Endodermal cell (in vitro differentiated cells): ENCODE data around the gene DHRS1. TPM values are rescaled to one million over a fixed set of nuclear protein-coding genes. Genes with fewer than 3 reads are reported as not detected.

Experiments
- DNase-seq: peaks from one replicate; pipeline ENCODE4 v3.0.0-alpha.2; 2017
- H3K27ac ChIP-seq: 2 replicates; pipeline ENCODE4 v1.5.1; 2013; ENCODE audit warnings: mild to moderate bottlenecking, low read depth, low read length, moderate library complexity
- H3K27me3 ChIP-seq: 2 replicates; pipeline ENCODE4 v1.6.1; 2013; ENCODE audit warnings: mild to moderate bottlenecking, low read length, moderate library complexity; ENCODE audit not compliant: insufficient read depth, control insufficient read depth, poor library complexity, severe bottlenecking
- H3K36me3 ChIP-seq: 2 replicates; pipeline ENCODE4 v1.7.0; 2013; ENCODE audit warnings: mild to moderate bottlenecking, low read length, moderate library complexity; ENCODE audit not compliant: control insufficient read depth, insufficient read depth
- H3K4me1 ChIP-seq: one replicate; pipeline ENCODE4 v1.7.0; 2013; ENCODE audit warnings: low read length; ENCODE audit not compliant: control insufficient read depth, insufficient read depth
- H3K4me3 ChIP-seq: 2 replicates; pipeline ENCODE4 v1.5.1; 2013; ENCODE audit warnings: mild to moderate bottlenecking, low read length, moderate library complexity
- H3K9ac ChIP-seq: 2 replicates; pipeline ENCODE4 v1.6.1; 2013; ENCODE audit warnings: mild to moderate bottlenecking, low read length, moderate library complexity; ENCODE audit not compliant: poor library complexity, severe bottlenecking; ENCODE audit errors: extremely low read depth
- H3K9me3 ChIP-seq: 2 replicates; pipeline ENCODE4 v1.6.1; 2013; ENCODE audit warnings: mild to moderate bottlenecking, low read length, moderate library complexity; ENCODE audit not compliant: control insufficient read depth
- H3K27ac Mint-ChIP-seq: 2 replicates; pipeline ENCODE4 v1.8.0; 2020; ENCODE audit warnings: mixed read lengths
- H3K27me3 Mint-ChIP-seq: 2 replicates; pipeline ENCODE4 v1.8.0; 2021; ENCODE audit warnings: mild to moderate bottlenecking, mixed read lengths; ENCODE audit not compliant: insufficient read depth
- H3K36me3 Mint-ChIP-seq: 2 replicates; pipeline ENCODE4 v1.8.0; 2020; ENCODE audit warnings: low read depth, mixed read lengths
- H3K4me1 Mint-ChIP-seq: 2 replicates; pipeline ENCODE4 v1.8.0; 2020; ENCODE audit warnings: mixed read lengths
- H3K4me3 Mint-ChIP-seq: 2 replicates; pipeline ENCODE4 v1.8.0; 2020; ENCODE audit warnings: mild to moderate bottlenecking, moderate library complexity, mixed read lengths
- H3K9me3 Mint-ChIP-seq: 2 replicates; pipeline ENCODE4 v1.8.0; 2020; ENCODE audit warnings: mild to moderate bottlenecking, mixed read lengths
- CTCF ChIP-seq: fragments of 200-600 bp; sonication (generic); conservative IDR thresholded peaks from 2 replicates; pipeline ENCODE4 v1.5.0; 2021; ENCODE audit warnings: antibody characterized with exemption, mild to moderate bottlenecking
- WGBS, 2 experiments: methylation state at CpG; one replicate each; pipeline versions ENCODE4 v1.1.5 to v1.1.7; 2013; ENCODE audit warnings: missing lambda C conversion rate in 2 of 2, mixed read lengths in 1 of 2; ENCODE audit not compliant: insufficient coverage in 1 of 2, insufficient read length in 1 of 2; 5-methylcytosine and 5-hydroxymethylcytosine counted together
- total RNA-seq, 2 donors: library from RNA; stranded (reverse); fragmentation: NEBNext Ultra II Directional in 1 of 2; extraction: Animal tissue kit (Norgen Biotek cat#: 25700) in 1 of 2; gene quantifications; 2 replicates in 1 of 2; 3 replicates in 1 of 2; pipeline ENCODE4 v1.2.1, GENCODE V29; 2021

DHRS1 gene
- total RNA-seq, 2 donors from 2014 or later: 21.2 to 22.5 TPM

- H3K36me3 ChIP-seq: no peaks in the 10 kb centered on the region
- no peaks in the 10 kb centered on the region for H3K36me3 Mint-ChIP-seq
- H3K4me3 Mint-ChIP-seq: no peak overlapping the region
- TF ChIP-seq CTCF: peak; percentile 65
- peaks cover 60% of the 10 kb centered on the region for H3K27me3 Mint-ChIP-seq
- H3K4me1 Mint-ChIP-seq: peaks cover 2% of the 10 kb centered on the region
- H3K9ac ChIP-seq: no peak overlapping the region
- WGBS, 2 experiments: 94 to 95% methylated on average over 64 to 70 of the region's 70 CpGs
- no peak overlapping the region for H3K4me3 ChIP-seq
- H3K27me3 ChIP-seq: peaks cover 7% of the 10 kb centered on the region
- no peak overlapping the region for H3K27ac Mint-ChIP-seq
- no peak overlapping the region for H3K27ac ChIP-seq
- H3K9me3 ChIP-seq: no peaks in the 10 kb centered on the region
- H3K9me3 Mint-ChIP-seq: no peaks in the 10 kb centered on the region
- no peaks in the 10 kb centered on the region for H3K4me1 ChIP-seq
- DNase-seq: peak; percentile 86
These were observed 16.4 kb upstream of the DHRS1 start for GRCh38 chr14:24315807-24316596.

- Histone ChIP-seq H3K27ac (no peak overlapping the region), H3K27me3 (peaks cover 7% of the 10 kb centered on the region), H3K9ac (no peak overlapping the region), H3K4me3 (no peak overlapping the region), H3K4me1 (no peaks in the 10 kb centered on the region), H3K9me3 (no peaks in the 10 kb centered on the region), H3K36me3 (no peaks in the 10 kb centered on the region)
- DNase-seq: no peak
- no peak overlapping the region for H3K27ac Mint-ChIP-seq
- no peaks in the 10 kb centered on the region for H3K9me3 Mint-ChIP-seq
- no peak for TF ChIP-seq CTCF
- peaks cover 2% of the 10 kb centered on the region for H3K4me1 Mint-ChIP-seq
- H3K4me3 Mint-ChIP-seq: no peak overlapping the region
- peaks cover 58% of the 10 kb centered on the region for H3K27me3 Mint-ChIP-seq
- H3K36me3 Mint-ChIP-seq: peaks cover 1% of the 10 kb centered on the region
- 91 to 98% methylated on average over 6 to 10 of the region's 10 CpGs for WGBS, 2 experiments
These were observed 15.7 kb upstream of the DHRS1 start for GRCh38 chr14:24315243-24315806.

GRCh38 chr14:24314377-24315193, 15.0 kb upstream of the DHRS1 start:
- Histone ChIP-seq H3K4me1 (no peaks in the 10 kb centered on the region), H3K27ac (no peak overlapping the region), H3K9ac (no peak overlapping the region), H3K9me3 (no peaks in the 10 kb centered on the region), H3K36me3 (no peaks in the 10 kb centered on the region), H3K27me3 (peaks cover 6% of the 10 kb centered on the region), H3K4me3 (no peak overlapping the region)
- no peak for TF ChIP-seq CTCF
- Mint-ChIP-seq H3K4me1 (peaks cover 2% of the 10 kb centered on the region), H3K27me3 (peaks cover 50% of the 10 kb centered on the region), H3K4me3 (no peak overlapping the region), H3K36me3 (peaks cover 5% of the 10 kb centered on the region), H3K27ac (no peak overlapping the region), H3K9me3 (no peaks in the 10 kb centered on the region)
- no peak for DNase-seq
- 93 to 100% methylated on average over 3 to 5 of the region's 5 CpGs for WGBS, 2 experiments
